ENCODE results near the gene TPD52L1. TPM values are rescaled to one million over a fixed set of nuclear protein-coding genes. Genes with fewer than 3 reads are reported as not detected.
A peak's percentile ranks its signal among the peaks of the same experiment; 100 is the strongest.

Gene TPD52L1
- total RNA-seq, 1 donor from 2014 or later: 43.5 TPM

- ATAC-seq (ENCODE audit: poor library complexity): no peak
- DNase-seq: no peak
- intact Hi-C loops (cut with DNase I): no loop called here
Measured at GRCh38 chr6:125167579-125167978, 14.0 kb downstream of the TPD52L1 start.

GRCh38 chr6:125169058-125169457 lies 15.5 kb downstream of the TPD52L1 start:
- ATAC-seq (ENCODE audit: poor library complexity): peak; percentile 77

GRCh38 chr6:125169522-125169921 lies 15.9 kb downstream of the TPD52L1 start:
- ATAC-seq (ENCODE audit: poor library complexity): no peak
- intact Hi-C loops (cut with DNase I): no loop called here
- DNase-seq: no peak

More at GRCh38 chr6:125169058-125169457, 15.5 kb downstream of the TPD52L1 start:
- peak; percentile 55 for DNase-seq
- intact Hi-C loops (cut with DNase I): no loop called here

- ATAC-seq (ENCODE audit: poor library complexity): peak; percentile 63
- no peak for DNase-seq
- intact Hi-C loops (cut with DNase I): no loop called here
Measured at GRCh38 chr6:125170376-125170775, 16.8 kb downstream of the TPD52L1 start.

- DNase-seq: no peak
- intact Hi-C loops (cut with DNase I): no loop called here
- no peak for ATAC-seq (ENCODE audit: poor library complexity)
Measured at GRCh38 chr6:125173341-125174095, 19.9 kb downstream of the TPD52L1 start.

- peak; percentile 89 for ATAC-seq (ENCODE audit: poor library complexity)
- intact Hi-C loops (cut with DNase I): no loop called here
- DNase-seq: no peak
Measured at GRCh38 chr6:125174626-125175025, 21.1 kb downstream of the TPD52L1 start.

- no peak for ATAC-seq (ENCODE audit: poor library complexity)
- no peak for DNase-seq
- intact Hi-C loops (cut with DNase I): no loop called here
Measured at GRCh38 chr6:125175466-125176048, 22.0 kb downstream of the TPD52L1 start.

GRCh38 chr6:125182237-125183008 lies 28.9 kb downstream of the TPD52L1 start:
- DNase-seq: no peak
- intact Hi-C loops (cut with DNase I): no loop called here
- no peak for ATAC-seq (ENCODE audit: poor library complexity)

GRCh38 chr6:125183391-125183790 lies 29.8 kb downstream of the TPD52L1 start:
- intact Hi-C loops (cut with DNase I): no loop called here
- DNase-seq (no peak), ATAC-seq (ENCODE audit: poor library complexity) (no peak)

- intact Hi-C loops (cut with DNase I): no loop called here
- DNase-seq (no peak), ATAC-seq (ENCODE audit: poor library complexity) (no peak)
Measured at GRCh38 chr6:125188037-125188436, 34.5 kb downstream of the TPD52L1 start.

- peak; percentile 37 for ATAC-seq (ENCODE audit: poor library complexity)
- DNase-seq: no peak
- intact Hi-C loops (cut with DNase I): no loop called here
Measured at GRCh38 chr6:125188594-125189203, 35.1 kb downstream of the TPD52L1 start.

GRCh38 chr6:125189494-125189893 lies 35.9 kb downstream of the TPD52L1 start:
- intact Hi-C loops (cut with DNase I): no loop called here
- DNase-seq (no peak), ATAC-seq (ENCODE audit: poor library complexity) (no peak)

- ATAC-seq (ENCODE audit: poor library complexity) (no peak), DNase-seq (no peak)
- intact Hi-C loops (cut with DNase I): loop anchor here (10.0 kb wide), 1 partner anchor 114 kb away; the partner anchor contains the start of gene HDDC2
Measured at GRCh38 chr6:125190667-125191066, 37.1 kb downstream of the TPD52L1 start.

- intact Hi-C loops (cut with DNase I): loop anchor here (10.0 kb wide), 1 partner anchor 113 kb away; the partner anchor contains the start of gene HDDC2
- ATAC-seq (ENCODE audit: poor library complexity) (peak; percentile 60), DNase-seq (peak; percentile 44)
Measured at GRCh38 chr6:125191916-125192609, 38.5 kb downstream of the TPD52L1 start.

GRCh38 chr6:125192610-125192930 lies 39.0 kb downstream of the TPD52L1 start:
- intact Hi-C loops (cut with DNase I): loop anchor here (10.0 kb wide), 1 partner anchor 112 kb away; the partner anchor contains the start of gene HDDC2
- DNase-seq: no peak
- no peak for ATAC-seq (ENCODE audit: poor library complexity)

GRCh38 chr6:125193208-125193607 lies 39.6 kb downstream of the TPD52L1 start:
- intact Hi-C loops (cut with DNase I): loop anchor here (10.0 kb wide), 1 partner anchor 112 kb away; the partner anchor contains the start of gene HDDC2
- DNase-seq (no peak), ATAC-seq (ENCODE audit: poor library complexity) (no peak)

GRCh38 chr6:125194941-125195340 lies 41.4 kb downstream of the TPD52L1 start:
- intact Hi-C loops (cut with DNase I): loop anchor here (10.0 kb wide), 1 partner anchor 110 kb away; the partner anchor contains the start of gene HDDC2
- no peak for DNase-seq
- ATAC-seq (ENCODE audit: poor library complexity): no peak

GRCh38 chr6:125195526-125195925 lies 42.0 kb downstream of the TPD52L1 start:
- intact Hi-C loops (cut with DNase I): loop anchor here (10.0 kb wide), 1 partner anchor 109 kb away; the partner anchor contains the start of gene HDDC2
- ATAC-seq (ENCODE audit: poor library complexity) (no peak), DNase-seq (no peak)
